A549 (cell line): ENCODE measurements around the gene LCE2B.

ENCODE experiments used
- CEBPB ChIP-seq, 2 experiments: fragments of >200 bp in 1 of 2; sonication (Bioruptor Twin) in 1 of 2; formaldehyde crosslinking in 1 of 2; IDR thresholded peaks; 2 replicates each; pipeline ENCODE4 v1.6.1; 2012 to 2016
- KDM1A ChIP-seq: fragments of 200-600 bp; sonication (generic); IDR thresholded peaks from 2 replicates; pipeline ENCODE4 v1.6.1; 2016; ENCODE audit warnings: low read depth, mild to moderate bottlenecking
- KDM5A ChIP-seq: fragments of 200-600 bp; sonication (generic); IDR thresholded peaks from 2 replicates; pipeline ENCODE4 v1.6.1; 2016; ENCODE audit warnings: antibody characterized with exemption, mild to moderate bottlenecking
- MAZ ChIP-seq: fragments of 150-350 bp; IDR thresholded peaks from 2 replicates; pipeline ENCODE4 v1.6.1; 2014; ENCODE audit warnings: antibody characterized with exemption, low read depth, low read length, borderline replicate concordance
- PHF8 ChIP-seq: fragments of 200-600 bp; sonication (generic); IDR thresholded peaks from 2 replicates; pipeline ENCODE4 v1.6.1; 2016; ENCODE audit warnings: low read depth, mild to moderate bottlenecking, antibody characterized with exemption, moderate library complexity, borderline replicate concordance
- POLR2A ChIP-seq: IDR thresholded peaks from 2 replicates; pipeline ENCODE4 v1.6.1; 2012; ENCODE audit warnings: mild to moderate bottlenecking, low read length
- SMC3 ChIP-seq: fragments of >200 bp; sonication (Bioruptor Twin); formaldehyde crosslinking; IDR thresholded peaks from 3 replicates; pipeline ENCODE4 v1.6.1; 2018; ENCODE audit warnings: inconsistent platforms
- ZFP36 ChIP-seq: fragments of 450-650 bp; IDR thresholded peaks from 2 replicates; pipeline ENCODE4 v1.6.1; 2014; ENCODE audit warnings: borderline replicate concordance; ENCODE audit not compliant: partially characterized antibody
- ZSCAN20 ChIP-seq: fragments of 250-450 bp; sonication (Bioruptor Pico); IDR thresholded peaks from 2 replicates; pipeline ENCODE4 v1.8.0; 2022; ENCODE audit warnings: mild to moderate bottlenecking, moderate library complexity
- TF ChIP-seq, protein P1 (sequence below): fragments of >200 bp; sonication (Bioruptor Twin); formaldehyde crosslinking; IDR thresholded peaks from 3 replicates; pipeline ENCODE4 v1.5.1; 2016
- TF ChIP-seq, protein P2 (sequence below): IDR thresholded peaks from 2 replicates; pipeline ENCODE4 v1.6.1; 2012

DNA sequence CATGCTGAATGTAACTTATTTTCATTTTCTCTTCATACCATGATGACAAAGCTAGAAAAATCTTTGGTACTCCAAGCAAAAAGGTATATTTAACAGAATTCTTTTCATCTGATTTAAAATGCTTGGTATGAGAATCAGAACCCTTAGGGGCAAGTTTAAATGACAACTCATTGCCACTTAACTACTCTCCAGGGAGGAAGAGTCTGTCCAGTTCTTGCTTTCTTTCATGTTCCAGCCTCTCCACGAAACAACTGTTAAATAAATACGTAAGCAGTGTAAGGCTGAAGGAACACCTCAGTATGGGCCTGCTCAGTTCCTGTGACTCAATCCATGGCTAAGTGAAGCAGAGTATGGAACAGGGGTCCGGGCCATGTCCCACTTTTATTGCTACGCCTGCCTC is 13.8 kb downstream of the LCE2B start:
- TF ChIP-seq KDM5A (no peak), SMC3 (no peak), ZFP36 (no peak), PHF8 (no peak), ZSCAN20 (CRISPR knock-in tag) (no peak), POLR2A (no peak), MAZ (no peak), CEBPB (IDR thresholded peaks at IDR 0.05) (no peak), KDM1A (no peak)
- TF ChIP-seq, protein P1, sequence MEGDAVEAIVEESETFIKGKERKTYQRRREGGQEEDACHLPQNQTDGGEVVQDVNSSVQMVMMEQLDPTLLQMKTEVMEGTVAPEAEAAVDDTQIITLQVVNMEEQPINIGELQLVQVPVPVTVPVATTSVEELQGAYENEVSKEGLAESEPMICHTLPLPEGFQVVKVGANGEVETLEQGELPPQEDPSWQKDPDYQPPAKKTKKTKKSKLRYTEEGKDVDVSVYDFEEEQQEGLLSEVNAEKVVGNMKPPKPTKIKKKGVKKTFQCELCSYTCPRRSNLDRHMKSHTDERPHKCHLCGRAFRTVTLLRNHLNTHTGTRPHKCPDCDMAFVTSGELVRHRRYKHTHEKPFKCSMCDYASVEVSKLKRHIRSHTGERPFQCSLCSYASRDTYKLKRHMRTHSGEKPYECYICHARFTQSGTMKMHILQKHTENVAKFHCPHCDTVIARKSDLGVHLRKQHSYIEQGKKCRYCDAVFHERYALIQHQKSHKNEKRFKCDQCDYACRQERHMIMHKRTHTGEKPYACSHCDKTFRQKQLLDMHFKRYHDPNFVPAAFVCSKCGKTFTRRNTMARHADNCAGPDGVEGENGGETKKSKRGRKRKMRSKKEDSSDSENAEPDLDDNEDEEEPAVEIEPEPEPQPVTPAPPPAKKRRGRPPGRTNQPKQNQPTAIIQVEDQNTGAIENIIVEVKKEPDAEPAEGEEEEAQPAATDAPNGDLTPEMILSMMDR = no peak
- TF ChIP-seq, protein P2, sequence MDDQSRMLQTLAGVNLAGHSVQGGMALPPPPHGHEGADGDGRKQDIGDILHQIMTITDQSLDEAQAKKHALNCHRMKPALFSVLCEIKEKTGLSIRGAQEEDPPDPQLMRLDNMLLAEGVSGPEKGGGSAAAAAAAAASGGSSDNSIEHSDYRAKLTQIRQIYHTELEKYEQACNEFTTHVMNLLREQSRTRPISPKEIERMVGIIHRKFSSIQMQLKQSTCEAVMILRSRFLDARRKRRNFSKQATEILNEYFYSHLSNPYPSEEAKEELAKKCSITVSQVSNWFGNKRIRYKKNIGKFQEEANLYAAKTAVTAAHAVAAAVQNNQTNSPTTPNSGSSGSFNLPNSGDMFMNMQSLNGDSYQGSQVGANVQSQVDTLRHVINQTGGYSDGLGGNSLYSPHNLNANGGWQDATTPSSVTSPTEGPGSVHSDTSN = no peak
